GM04503 (cell line): ENCODE results near the gene OOEP.
"Not testable (repeated sequence)": the region's sequence is repeated elsewhere in the genome, so short reads cannot be mapped to it uniquely, and the experiment has no call there.

ENCODE experiments used
- DNase-seq: peaks from one replicate; pipeline ENCODE4 v3.0.0-alpha.2; 2012; ENCODE audit warnings: low read depth

The OOEP gene

DNA sequence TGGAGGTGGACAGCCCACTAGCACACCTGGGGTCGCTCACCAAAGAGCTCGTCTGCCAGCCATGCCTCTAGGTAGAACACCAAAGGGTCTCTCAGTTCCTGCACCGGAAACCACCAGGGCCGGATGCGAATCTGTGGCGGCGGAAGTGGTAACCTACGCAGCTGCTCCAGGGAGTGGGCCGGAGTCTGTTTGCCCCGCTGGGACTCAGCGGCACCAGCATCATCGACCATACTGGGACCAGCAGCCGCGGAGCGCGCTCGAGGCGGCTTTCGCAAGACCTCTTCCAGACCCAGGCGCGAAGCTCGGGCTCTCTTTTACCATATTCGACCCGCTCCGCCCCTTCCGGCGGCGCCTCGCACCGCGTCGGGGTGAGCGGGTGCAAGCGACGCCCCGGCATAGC lies at the start of gene OOEP:
OOEP (minus strand) TSS at position 335 of the 400 bp plus-strand sequence; CDS start at position 230, 105 bp downstream.
- DNase-seq = no peak

DNA sequence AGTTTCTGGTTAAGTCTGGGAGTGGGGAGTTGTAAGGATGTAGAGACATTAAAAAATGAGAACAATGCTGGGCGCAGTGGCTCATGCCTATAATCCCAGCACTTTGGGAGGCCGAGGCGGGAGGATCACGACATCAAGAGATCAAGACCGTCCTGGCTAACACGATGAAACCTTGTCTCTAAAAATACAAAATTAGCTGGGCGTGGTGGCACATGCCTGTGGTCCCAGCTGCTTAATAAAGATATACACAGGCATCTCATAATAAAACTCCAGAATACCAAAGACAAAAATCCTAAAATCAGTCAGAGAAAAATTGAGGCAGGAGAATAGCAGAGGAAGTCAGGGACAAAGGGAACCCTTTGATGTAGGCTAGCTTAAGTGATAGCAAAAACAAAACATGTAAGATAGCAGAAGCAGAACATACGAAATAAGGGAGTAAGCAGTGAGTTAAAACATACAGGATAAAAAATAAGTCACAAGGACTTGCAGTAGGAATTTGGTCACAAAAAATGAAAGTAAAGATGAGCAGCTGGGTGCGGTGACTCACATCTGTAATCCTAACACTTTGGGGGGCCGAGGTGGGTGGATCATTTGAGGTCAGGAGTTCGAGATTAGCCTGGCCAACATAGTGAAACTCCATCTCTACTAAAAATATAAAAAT lies 48.5 kb upstream of the OOEP start:
- no peak for DNase-seq

DNA sequence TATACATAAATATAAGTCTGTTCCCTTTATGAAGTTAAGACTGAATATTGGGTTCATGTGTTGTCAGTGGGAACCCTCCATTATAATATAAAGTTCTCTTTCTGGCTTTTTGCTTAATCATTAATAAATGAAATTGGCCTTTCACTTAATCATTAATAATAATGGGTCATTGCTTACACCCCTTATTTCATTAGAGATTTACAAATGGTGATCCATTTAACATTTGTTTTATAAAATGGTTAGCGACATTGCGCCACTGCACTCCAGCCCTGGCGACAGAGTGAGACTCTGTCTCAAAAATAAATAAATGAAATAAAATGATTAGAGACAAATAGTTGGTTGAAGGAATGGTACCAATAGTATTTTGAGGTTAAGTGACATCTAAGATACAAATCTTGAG lies 43.4 kb upstream of the OOEP start:
- DNase-seq = no peak

DNA sequence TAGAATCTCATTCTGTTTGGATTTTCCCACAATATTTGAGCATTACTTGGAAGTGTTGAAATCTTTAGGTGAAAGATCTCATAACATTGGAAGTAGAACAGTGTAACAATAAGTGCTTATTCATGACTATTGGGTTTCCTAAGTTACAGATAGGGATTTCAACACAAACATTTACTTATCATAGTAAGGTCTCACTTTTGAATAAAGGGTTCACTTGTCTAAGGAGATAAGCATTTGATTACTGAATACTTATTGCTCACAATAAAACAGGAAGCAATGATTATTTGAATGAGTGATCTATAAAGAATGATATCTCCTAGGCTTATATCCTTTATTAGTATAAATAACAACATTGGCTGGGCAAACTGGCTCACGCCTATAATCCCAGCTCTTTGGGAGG lies 39.7 kb upstream of the OOEP start:
- DNase-seq = no peak

DNA sequence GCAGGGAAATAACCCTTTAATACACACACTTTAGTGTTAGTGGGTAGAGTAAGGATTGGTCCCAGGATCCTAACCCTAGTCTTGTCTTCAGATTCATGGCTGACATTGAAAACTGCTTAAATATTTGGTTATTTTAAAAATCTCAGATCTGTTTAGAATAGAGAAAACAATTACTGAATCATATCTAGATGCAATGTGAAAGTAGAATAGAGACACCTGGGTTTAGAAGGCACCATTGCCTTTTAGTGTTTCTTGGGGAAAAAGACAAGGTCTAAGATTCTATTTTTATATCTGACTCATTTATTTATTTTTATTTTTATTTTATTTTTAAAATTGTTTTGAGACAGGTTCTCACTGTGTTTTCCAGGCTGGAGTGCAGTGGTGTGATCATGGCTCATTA lies 31.0 kb upstream of the OOEP start:
- no peak for DNase-seq

DNA sequence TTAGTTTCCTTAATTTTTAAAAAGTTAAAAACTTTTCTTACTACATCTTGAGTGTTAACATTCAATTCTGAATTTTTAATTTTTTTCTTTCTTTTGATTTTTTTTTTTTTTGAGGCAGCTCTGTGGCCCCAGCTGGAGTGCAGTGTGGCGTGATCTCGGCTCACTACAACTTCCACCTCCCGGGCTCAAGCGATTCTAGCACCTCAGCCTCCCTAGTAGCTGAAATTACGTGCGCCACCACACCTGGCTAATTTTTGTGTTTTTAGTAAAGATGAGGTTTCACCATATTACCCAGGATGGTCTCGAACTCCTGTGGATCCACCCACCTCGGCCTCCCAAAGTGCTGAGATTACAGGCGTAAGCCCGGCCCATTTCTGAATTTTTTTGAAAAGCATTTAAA lies 26.2 kb upstream of the OOEP start:
- no peak for DNase-seq

DNA sequence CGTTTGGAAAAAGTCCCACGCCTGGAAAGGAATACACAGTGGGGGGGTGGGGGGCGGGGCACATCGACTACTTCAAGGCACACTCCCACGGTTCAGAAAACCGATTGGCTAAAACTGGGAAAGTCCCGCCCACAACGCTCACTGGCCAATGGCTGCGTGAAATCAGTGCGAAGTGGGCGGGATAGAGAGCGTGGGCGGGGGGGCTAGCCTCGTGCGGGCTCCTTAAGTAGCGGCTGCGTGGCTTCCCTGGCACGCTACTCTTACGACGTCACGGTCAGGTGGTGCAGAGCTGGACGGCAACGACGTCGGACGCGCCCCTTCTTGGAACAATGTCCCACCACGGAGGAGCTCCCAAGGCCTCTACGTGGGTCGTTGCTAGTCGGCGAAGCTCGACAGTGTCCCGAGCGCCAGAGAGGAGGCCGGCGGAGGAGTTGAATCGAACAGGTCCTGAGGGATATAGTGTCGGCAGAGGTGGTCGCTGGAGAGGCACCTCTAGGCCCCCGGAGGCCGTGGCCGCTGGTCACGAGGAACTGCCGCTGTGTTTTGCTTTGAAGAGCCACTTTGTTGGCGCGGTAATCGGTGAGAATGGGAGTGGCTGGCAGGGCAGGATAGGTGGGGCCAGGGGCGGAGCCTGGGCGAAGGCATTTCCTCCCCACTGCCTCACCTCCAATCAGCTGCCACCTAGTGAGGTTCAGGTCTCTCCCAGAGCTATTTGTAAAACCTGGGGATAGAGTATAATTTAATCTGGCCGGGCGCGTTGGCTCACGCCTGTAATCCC lies 25.1 kb upstream of the OOEP start, which contains the start of gene DDX43:
DDX43 (plus strand) TSS at position 252 of the 778 bp plus-strand sequence; CDS start at position 330, 78 bp downstream.
- DNase-seq = no peak

DNA sequence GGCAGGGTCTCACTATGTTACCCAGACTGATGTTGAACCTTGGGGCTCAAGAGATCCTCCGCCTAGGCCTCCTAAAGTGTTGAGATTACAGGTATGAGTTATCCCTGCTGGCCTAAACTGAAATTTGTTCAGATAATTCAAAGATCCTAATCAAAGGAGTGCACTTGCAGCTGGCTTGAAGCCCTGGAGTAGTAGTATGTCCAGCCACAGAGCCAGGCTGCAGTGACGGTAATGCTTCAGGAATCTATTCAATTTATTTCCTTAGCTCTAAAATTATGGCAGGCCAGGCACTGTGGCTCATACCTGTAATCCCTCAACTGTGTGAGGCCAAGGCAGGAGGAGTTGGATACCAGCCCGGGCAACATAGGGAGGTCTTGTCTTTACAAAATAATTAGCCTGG lies 23.6 kb upstream of the OOEP start:
- DNase-seq = no peak

DNA sequence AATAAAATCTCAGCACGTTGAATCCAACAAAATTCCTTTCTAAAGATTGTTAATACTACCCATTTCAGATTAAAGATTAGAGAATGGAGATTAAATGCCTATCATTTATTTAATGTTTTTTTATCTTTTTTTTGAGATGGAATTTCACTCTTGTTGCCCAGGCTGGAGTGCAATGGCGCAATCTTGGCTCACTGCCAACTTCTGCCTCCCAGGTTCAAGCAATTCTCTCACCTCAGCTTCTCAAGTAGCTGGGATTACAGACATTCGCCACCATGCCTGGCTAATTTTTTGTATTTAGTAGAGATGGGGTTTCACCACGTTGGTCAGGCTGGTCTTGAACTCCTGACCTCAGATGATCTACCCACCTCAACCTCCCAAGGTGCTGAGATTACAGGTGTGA lies 22.5 kb upstream of the OOEP start:
- DNase-seq = not testable (repeated sequence)

DNA sequence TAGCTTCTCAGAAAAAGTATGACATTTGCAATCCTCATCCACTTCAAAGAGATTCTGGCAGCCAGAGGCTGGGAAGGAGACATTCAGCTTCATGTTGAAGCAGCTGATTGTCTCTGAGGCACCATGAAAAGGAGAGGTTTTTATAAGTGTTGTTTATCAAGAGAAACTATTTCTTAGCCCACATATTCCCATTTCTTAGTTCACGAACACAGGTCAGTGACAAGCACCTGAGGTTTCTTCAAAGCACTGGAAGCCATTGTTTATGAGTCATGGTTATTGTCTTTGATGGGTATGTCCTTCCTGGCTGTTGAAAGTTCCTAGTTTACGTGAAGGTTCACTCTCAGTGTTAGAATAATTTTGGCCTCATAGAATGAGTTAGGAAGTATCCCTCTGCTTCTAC lies 22.0 kb upstream of the OOEP start:
- DNase-seq = no peak

DNA sequence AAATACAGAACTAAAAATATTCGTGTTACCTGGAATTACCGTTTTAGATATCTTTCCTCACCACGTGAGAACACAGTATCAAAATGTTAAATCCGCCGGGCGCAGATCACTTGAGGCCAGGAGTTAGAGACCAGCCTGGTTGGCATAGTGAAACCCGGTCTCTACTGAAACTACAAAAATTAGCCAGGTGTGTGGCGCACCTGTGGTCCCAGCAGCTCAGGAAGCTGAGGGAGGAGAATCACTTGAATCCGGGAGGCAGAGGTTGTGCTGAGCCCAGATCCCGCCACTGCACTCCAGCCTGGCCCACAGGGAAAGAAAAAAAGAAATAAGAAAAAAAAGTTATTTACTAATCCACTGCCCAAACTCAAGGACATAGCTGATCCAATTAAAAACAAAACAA lies 20.2 kb upstream of the OOEP start:
- DNase-seq = no peak

DNA sequence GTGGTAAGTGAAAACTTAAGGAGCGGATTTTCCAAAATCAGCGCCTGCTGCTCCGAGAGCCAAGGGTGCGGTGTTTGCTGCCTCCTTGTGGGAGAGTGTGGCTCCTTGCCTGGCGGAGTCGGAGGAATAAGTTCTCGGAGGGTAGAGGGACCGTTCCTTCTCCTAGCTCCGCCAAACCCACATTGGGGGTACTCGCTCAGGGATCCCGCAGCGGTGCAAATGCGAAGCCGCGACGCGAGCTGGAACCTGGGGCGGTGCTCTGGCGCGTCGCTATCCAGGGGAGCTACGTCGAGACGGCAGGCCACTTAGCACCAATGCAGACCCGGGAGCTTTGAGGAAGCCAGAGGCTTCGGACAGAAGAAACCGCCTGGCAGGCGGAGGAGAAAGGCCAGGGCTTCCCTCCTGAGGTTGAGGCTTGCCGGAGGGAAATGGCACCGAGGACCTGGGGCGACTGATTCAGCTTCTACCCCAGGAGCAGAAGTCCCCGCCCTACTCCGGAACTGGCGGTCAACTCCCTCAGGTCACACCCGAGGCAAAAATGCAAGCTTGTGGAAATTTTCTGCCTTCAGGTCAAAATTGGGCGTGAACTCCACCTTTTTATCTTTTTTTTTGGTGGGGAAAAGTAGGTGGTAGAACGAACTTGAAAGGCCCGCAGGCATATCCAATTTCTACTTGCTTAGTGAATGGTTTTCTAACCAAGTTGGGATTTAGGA lies 19.3 kb upstream of the OOEP start:
- DNase-seq = no peak

DNA sequence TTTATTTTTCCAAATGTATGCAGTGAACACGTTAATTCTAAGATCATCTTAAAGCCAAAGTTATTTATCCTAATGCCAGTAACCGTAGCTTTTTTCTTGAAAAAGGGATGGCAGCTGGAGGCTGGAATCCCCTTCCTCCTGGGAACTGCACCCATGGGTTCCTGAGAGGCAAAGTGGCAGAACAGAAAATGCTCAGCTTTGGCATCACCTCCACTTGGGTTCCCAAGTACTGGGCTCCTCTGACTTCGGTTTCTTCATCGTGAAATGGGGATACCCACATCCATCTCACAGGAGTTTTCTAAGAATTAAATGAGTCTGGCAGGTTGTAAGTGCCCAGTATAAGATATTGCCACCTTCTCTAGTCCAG lies 18.7 kb upstream of the OOEP start:
- no peak for DNase-seq

DNA sequence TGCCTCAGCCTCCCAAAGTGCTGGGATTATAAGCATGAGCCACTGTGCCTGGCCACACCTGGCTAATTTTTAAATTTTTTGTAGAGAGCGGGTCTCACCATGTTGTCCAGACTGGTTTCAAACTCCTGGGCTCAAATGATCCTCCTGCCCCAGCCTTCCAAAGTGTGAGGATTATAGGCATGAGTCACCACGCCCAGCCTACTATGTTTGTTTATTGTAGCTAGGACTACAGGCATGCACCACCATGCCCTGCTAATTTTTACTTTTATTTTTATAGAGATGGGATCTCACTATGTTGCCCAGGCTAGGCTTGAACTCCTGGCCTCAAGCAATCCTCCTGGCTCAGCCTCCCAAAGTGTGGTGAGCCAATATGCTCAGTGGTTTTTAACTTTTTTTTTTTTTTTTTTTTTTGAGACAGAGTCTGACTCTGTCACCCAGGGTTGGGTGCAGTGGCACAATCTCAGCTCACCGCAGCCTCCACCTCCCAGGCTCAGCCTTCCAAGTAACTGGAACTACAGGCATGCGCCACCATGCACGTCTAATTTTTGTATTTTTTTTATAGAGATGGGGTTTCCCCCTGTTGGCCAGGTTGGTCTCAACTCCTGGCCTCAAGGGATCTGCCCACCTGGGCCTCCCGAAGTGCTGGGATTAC lies 12.9 kb upstream of the OOEP start:
- DNase-seq = no peak

DNA sequence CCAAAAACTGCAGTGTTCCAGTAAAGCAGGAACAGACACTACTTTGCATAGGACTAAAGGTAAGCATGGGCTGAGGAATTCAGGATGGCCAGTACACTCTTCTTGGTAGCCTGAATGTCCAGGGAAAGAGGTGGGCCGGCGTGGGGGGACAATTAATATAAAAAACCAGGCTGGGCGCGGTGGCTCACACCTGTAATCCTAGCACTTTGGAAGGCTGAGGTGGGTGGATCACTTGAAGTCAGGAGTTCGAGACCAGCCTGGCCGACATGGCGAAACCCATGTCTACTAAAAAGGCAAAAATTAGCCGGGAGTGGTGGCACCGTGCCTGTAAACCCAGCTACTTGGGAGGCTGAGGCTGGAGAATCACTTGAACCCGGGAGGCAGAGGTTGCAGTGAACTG lies 11.8 kb upstream of the OOEP start:
- not testable (repeated sequence) for DNase-seq

DNA sequence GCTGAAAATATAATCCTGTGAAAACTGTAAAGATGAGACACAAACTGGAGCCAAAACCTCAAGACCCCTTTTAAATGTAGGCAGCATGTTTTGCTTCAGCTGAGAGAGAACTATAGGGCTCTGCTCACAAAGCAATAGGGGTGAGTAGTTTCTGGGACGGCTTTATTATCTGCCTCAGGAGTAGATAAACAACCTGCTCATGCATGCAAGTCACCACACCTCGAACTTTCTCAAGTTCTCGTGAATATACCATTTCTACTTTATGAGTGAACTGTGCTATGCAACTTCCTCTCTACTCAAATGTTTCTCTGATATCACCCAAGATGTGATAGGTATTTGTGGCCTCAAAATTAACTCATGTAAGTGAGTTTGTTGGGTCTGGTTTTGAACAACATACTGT lies 7.5 kb upstream of the OOEP start:
- no peak for DNase-seq

DNA sequence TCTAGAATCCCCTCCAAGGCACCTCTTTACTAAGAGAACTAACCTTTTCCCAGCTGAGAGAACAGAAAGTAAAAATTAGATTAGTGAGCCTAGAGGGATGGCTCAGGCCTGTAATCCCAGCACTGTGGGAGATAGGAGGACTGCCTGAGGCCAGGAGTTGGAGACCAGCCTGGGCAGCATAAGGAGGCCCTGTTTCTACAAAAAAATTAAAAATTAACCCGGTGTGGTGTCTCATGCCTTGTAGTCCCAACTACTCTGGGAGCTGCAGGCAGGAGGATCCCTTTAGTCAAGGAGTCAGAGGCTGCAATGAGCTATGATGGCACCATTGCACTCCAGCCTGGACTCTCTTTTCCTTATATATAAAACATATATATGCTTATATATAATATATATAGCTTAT lies 5.5 kb upstream of the OOEP start:
- DNase-seq = no peak

DNA sequence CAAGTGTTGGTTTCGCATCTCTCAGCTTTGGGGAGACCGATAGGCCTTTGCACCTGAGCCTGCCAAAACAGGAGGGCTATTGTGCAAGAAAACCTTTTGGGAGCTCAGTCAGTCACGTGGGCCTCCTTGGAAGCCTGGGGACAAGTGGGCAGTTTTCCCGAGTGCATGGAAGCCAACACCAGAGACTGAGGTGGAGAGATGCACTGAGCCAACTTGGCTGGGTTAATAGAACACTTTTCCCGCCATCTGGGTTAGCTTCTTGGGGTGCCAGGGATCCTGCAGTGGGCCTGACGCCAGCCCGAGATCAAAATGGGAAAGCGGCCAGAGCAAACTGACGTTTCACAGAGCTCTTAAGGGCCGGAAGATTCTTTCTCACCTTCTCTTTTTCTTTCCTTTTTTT lies 2.8 kb upstream of the OOEP start:
- DNase-seq = no peak

DNA sequence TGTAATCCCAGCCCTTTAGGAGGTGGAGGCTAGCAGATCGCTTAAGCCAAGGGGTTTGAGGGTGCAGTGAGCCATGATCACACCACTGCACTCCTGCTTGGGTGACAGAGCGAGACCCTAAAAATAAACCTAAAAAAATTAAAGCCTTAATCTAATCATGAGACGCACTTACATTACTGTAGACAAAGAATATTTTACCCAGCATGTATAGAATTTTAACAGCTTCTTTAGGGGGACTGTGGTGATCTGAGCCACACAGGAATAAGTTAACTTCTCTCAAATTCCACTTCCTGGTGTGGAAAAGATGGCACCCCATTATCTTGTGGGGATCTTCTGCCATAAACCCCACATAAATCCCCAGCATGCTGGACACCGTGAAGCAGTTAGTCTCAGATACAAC lies 2.3 kb upstream of the OOEP start:
- no peak for DNase-seq

DNA sequence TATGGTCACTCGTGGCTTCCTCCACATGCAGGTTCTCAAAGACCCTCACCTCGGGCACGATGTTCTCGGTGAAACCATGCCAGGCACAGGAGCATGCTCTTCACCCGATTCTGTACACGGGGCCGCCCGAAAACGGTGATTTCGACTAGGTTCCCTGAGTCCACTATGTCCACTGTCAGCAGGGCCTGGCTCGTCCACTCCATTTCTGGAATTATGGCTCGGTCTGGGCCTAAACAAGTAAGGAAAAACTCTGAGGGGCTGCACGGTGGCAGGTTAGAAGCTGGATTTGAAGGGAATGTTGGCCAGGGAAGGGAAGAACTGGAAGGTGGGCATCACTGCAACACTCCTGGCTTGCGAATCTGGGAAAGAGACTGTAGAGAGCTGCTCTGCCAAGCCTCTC lies 540 bp downstream of the OOEP start:
- DNase-seq = no peak

DNA sequence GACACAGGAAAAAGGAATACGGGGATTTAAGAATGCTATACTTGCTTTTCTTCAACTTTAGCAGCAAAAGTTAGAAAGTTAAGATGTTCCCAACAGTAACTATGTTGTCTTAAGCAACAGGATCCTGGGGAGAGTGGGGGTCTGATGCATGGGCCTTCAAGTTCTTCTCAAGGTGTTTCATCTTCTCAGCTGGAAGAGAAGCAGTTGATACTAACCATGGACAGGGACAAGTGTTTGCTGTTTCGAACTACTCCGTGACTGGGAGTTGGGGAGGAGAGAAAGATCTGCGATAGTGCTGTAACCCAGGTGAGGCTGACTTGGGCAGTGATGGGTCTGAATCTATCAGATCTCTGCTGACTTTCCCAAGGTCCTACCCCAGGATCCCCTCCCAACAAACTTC lies 1.0 kb downstream of the OOEP start:
- DNase-seq = no peak

DNA sequence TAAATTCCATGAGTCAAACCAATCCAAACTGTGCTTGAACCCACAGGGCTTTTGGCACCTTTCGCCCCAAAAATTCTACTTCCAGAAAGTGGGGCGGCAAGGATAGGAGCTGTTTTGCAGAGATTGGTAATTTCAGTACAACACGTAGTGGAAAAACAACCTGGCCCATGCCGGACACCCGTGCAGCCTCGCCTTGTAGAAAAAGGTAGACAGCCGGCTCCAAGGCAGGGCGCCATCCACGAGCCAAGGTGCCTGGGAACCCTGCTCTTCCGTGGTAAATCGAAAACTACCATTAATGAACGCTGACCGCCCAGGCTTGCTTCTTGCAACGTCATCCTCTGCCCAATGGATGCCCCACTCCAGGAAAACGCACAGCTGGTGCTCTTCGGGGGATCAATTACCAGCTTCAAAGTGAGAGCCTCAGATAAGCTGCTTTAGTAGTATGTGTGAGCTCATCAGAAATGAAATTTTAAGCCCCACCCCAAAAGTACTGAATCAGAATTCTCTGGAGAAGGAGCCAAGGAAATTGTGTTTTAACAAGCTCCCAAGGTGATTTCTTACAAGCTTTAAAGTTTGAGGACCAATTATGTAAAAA lies 1.8 kb downstream of the OOEP start:
- DNase-seq = no peak
